RKO (cell line): ENCODE data around the gene EVPL.
"Not testable (repeated sequence)": the region's sequence is repeated elsewhere in the genome, so short reads cannot be mapped to it uniquely, and the experiment has no call there.

Experiments used
- DNase-seq: peaks from one replicate; pipeline ENCODE4 v3.0.0-alpha.2; 2016; ENCODE audit warnings: low spot score

Gene EVPL

DNA sequence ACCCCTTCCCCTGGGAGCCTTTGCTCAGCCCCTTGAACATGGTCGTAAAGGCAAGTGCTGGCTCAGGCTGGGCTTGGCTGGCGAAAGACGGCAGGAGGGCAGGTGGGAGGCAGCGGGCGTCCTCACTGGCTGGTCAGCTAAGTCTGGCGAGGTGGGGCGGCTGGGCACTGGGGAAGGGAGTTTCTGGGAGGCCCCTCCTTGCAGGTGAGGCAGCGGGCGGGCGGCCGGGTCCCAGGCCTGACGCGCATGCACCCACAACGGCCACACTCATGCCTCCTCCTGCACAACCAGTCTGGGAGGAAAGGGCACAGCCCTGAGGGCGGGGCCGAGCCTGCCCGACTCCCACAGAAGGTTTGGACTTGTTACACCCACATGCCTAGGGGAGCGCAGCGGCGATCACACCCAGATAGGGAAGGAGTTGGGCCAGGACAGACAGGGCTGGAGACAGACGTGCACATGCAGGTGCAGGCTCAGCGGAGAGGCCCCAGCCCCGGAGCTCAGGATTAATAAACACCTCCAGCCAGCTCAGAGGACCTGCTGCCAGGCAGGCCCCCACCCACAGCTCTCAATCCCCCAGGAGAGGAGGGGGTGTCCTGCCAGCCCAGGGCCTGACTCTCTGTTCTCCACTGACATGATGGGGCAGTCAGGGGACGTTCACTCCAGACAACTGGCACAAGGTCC is at the start of gene EVPL:
Gene EVPL, minus strand, starts transcription at position 148 of the 681 bp plus-strand sequence. Its CDS starts 108 bp downstream, at position 40.
- peak; percentile 83 for DNase-seq

DNA sequence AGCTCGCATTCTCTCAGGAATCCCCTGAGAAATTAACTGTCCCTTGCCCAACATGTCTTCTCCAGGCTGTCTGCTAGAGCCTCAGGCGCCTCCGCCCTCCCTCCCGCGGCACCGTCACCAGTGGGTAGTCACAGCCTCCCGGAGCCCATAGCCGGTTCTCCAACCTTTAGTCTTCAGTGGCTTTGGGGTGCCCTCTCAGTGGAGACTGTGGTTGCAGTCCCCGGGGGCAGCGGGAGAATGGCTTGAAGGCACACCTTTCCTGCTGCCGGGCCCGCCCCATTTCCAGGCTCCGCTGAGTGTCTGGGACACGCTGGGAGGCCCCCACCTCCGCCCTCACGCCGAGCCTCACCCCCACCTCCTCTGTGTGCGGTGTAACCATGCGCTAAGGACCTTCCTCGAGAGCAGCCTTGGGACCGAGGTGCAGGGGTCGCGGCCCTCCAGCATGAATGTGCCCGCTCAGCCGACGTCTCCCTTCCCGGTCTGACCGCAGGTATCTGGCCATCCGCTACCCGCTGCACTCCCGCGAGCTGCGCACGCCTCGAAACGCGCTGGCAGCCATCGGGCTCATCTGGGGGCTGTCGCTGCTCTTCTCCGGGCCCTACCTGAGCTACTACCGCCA is 49.1 kb upstream of the EVPL start:
- no peak for DNase-seq

DNA sequence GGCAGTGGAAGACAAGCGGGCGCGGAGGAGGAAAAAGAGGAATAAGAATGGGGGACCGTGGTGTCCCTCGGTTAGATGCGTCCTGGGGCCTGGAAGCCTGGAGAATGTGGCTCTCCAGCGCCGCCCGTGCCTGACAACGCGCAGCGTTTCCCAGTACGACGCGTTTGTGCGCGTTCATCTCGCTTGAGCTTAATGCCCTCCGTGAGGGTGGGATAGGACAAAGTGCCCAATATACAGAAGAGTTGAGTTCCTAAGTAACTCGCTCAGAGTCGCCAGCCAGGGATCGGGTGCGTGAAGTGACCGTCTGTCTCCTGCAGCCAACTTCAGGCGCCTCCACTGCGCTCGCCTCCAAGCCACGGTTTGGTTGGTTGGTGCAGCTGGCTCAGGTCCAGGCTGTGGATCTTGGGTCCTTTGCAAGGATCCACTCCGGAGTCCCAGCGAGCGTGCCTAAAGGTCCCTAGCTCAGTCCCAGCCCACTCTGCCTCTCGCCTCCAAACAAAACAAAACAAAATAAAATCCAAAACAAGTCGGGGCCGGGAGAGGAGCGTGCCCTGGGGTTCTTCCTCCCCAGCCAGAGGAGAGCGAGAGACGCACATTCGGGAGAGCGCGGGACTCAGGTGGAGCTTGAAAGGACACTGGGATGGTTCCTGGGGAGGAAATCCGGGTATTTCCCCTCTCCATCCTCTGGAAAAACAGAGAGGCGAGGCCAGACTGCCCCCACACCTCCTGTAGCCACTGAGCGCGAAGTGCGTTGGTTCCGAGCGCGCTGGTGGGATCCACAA is 48.4 kb upstream of the EVPL start:
- no peak for DNase-seq

DNA sequence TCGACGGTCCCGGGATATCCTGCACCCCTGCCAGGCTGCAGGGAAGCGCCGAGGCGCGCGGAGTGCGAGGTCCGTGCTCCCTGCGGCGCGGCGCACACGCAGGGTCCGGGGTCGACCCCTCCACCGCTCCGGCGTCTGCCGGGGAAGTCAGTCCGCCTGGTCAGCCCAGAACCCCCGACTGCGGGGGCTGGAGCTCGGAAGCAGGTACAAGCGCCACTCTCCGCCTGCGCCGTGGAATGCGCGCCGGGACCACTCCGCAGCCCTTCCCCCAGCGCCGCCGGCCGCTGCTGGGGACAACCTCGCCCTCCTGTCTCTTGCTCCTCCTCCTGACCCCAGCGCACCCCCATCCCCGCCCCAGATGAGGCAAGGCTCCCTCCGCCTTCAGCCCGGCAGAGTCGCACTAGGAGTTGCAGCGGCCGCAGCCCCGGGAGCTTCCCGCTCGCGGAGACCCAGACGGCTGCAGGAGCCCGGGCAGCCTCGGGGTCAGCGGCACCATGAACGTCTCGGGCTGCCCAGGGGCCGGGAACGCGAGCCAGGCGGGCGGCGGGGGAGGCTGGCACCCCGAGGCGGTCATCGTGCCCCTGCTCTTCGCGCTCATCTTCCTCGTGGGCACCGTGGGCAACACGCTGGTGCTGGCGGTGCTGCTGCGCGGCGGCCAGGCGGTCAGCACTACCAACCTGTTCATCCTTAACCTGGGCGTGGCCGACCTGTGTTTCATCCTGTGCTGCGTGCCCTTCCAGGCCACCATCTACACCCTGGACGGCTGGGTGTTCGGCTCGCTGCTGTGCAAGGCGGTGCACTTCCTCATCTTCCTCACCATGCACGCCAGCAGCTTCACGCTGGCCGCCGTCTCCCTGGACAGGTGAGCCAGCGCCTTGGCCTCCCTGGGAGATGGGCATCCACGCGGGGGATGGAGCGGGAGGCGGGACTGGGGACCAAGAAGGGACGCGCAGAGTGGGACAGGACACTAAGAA is 47.6 kb upstream of the EVPL start, which contains the start of gene GALR2:
Gene GALR2, plus strand, starts transcription at position 392 of the 974 bp plus-strand sequence. Its CDS starts 103 bp downstream, at position 495.
- DNase-seq, result no peak

DNA sequence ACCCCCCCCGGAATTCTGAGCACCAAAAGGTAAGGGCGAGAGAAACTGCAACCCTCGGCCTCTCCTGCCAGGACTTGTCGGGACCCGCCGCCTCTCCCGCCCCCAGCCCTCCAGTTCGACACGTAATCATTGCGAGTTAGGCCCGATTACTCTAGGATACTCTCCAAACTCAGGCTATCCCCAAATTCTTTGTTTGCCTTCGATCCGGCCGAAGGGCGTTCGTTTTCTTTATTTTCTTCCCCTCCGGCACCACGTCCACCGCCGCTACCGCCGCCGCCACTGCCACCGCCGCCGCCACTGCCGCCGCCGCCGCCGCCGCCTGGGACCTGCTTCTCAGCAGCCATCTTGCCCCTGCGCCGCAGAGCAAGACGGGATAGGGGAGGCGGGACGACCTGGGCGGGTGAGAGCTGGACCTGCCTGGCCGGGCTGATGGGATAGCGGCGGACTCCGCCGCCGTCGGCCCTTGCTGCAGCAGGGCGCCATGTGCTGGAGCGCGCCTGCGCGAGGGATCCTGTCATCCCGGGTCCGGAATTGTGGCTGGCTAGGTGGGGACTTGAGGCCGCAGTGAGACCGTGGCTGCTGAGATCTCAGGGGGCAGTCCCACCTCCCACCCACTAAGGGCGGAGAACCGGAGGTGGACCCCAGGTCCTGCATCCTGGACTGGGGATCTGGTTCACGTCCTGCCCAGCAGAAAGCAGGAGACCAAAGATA is 45.2 kb upstream of the EVPL start, which contains the start of gene SRP68:
Gene SRP68, minus strand, starts transcription at position 370 of the 711 bp plus-strand sequence. Its CDS starts 26 bp downstream, at position 344.
- DNase-seq, result peak; percentile 93

DNA sequence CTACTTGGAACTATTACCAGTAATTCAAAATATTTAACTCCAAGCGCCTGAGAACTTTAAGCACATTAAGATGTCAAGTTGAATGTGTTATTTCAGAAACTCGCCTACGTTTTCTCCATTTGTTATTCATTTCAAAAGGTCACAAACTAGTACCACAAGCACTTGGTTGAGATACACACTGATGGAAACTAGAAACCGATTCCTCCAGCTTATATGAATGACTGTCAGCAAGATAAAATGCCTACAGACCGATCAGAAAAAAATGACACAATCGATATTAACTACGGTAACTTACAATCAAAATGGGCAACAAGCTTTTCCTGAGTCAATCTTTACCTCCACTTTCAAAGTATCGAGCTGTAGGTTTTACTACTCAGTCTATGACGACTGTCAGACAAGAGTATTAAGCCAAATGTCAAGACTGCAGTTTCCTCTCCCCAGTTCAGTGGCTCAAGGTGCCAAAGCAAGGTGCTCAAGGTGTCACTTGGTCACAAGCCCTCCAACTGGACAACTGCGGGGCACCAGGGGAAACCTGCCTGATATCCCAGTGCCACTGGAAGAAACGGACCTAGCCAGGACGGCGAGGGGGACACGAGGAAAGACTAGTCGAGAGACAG is 44.5 kb upstream of the EVPL start:
- peak; percentile 23 for DNase-seq

DNA sequence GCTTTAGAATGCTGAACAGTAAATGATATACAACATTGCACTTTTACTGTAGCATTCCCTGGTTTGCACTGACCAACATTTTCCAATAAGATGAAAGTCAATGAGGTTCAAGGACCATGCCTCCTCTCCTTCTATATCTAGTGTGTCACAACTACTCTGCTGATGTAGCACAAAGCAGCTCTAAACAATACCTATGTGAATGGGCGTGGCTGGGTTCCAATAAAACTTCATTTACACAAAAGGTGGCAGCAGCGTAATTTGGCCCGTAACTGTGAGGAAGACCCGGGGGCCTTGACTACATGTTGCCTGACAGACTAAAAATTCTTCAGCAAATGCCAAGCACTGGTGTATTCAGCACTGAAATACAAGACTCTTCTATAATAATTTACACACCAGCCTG is 38.7 kb upstream of the EVPL start:
- DNase-seq, result no peak

DNA sequence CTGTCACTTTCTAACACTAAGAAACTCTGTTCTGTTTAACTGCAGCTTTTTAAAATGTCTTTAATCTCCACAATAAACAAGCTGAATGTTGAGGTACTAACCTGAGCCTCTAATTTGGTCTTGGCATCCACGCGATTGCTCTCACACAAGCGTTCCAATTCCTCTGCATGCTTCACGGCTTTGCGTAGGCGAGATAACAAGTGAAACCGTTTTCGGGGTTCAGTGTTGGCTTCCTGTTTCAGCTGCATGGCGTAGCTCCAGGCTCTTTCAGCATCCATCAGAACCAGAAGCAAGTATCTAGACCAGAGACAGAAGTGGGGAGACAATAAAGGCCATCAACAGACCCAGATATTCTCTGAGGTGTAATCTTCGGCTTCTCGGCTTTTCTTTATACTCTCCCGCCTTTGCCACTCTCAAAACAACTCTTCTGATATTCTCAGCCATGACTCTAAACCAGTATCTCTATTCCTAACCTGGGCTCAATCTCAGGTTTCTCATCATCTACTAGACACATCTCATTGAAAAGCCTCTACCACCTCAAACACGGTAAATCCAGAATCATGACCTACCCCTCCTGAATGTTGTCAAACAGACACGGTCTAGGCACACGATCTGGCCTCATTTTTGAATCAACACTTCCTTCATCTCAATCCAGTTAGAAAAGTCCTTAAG is 36.9 kb upstream of the EVPL start:
- DNase-seq, result no peak

DNA sequence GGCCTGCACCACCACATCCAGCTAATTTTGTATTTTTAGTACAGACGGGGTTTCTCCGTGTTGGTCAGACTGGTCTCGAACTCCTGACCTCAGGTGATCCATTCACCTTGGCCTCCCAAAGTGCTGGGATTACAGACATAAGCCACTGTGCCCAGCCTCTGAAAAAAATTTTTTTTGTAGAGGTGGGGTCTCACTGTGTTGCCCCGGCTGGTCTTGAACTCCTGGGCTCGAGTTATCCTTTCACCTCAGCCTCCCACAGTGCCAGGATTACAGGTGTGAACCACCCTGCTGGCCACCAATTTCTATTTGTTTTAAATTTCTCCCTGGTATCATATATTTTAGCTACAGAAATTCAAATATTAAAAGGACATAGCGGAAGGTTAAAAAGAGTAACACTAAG is 31.2 kb upstream of the EVPL start:
- not testable (repeated sequence) for DNase-seq

DNA sequence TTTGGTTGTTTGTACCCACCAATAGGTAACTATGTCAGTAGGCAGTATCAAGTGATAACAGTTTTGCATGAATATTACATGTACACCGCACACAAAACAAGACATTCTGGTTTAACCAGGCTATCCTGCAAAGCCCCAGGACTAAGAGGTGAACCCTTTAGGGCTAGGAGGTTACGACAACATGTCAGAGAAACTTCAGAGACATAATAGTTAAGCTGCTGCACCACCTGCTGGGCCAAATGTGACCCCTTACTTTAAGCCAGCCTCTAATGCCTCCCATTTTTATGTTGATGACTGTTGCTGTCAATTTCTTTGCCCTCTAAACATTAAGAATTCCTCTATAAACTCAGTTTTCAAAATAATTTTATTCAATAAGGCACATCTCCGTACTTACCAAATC is 29.8 kb upstream of the EVPL start:
- no peak for DNase-seq

DNA sequence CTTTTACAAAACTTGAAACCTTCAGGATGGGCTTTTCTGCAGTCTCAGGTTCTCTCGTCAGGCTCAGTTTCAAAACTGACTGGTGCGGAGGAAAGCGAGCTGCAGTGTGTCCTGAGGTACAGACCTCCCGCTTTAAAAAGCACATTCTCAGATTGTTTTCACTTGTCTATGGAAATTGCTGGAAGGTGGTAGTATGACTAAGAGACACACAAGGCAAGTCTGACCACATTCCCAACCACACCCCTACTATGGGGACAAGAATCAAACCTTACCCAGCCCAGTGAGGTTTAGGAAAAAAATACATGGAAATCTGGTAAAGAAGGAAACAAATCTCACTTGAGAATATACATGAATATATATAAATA is 27.0 kb upstream of the EVPL start:
- no peak for DNase-seq

DNA sequence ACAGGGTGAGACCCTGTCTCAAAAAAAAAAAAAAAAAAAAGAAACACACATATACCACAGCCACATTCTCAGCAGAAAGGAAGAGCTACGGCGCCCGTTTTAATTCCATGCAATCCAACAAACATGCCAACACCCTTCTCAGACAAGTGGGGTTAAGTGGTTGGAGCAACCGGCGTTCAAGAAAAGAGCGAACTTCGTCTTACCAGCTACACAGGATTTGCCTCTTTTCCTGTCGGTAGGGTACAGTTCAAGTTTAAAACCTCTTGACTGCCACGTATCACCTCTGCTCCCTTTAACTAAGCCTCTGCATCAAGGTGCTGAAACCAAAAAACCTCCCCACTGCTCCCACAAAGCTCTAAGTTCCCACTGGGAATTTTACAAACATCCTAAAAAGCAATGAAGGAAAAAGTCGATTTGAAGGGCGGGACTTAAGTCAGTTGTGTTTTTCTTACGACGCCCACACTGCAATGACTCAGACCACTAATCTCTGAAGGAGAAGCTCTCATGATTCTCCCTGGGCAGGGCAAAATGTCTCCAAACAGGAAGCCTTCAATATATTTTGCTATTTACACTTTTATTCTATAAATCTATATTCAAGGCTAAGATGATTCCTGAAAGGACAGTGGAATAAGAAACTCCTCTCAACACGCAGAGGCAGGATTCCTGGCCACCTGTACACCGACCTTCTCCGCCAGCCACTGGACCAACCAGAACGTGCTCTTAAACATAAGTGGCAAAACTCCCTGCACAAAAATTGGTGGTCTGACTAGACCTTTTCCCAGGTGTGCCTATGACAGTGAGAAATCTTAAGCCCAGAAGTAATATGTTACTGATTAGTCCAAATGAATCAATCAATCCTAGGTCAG is 26.4 kb upstream of the EVPL start:
- DNase-seq, result peak; percentile 63

DNA sequence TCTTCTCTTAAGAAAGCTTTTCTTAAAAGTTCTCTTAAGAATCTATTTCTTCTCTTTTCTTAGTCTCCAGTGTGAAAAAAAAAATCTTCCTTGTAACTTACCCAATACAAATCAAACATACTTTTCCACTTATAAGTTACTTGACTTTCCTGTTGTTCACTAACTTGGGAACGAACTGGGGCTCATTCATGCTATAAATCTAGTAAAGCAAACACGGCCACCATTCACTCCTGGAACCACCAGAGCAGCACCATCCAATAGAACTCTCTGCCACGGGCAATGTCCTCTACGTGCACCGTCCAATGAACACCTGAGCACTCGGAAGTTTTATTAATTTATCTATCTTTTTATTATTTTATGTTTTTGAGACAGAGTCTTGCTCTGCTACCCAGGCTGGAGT is 24.5 kb upstream of the EVPL start:
- DNase-seq, result no peak

DNA sequence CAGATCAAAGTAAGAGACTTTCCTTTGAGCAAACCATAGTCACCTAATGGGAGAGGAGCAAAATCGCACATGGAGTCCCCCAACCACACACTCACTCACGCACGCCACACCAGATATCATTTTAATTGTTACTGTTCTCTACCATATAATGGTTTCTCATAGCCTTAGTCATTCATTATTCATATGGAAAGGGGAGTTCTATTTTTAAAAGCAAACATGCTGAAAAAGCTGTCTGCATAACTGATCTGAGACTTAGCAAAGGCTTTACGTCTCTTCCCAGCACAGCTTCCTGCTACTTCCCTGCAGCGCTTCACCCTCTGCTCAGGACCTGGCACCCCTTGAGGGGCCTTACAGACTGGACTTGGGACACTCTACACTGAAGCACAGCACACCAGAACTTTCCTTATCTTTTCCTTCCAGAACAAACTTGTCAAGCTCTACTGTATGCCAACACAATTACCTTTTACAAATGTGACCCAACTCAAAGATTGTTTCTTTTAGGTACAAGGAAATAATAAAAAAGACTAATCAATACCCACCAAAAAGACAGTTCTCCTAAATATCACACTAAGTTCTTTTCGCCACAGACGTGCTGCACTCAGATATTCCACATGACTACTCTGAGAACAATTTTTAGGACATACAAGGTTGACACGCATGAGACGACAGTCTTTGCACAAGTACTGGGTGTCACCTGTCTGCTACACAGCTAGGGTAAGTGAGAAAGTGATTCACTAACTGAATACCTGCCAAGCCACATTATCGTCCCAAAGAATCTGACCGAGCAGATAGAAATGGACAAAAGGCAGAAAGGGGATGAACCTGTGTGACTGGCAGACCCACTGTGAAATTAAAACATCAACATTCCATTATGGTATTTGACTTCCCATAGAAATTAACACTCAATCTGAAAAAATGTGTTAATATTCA is 23.7 kb upstream of the EVPL start:
- DNase-seq, result no peak

DNA sequence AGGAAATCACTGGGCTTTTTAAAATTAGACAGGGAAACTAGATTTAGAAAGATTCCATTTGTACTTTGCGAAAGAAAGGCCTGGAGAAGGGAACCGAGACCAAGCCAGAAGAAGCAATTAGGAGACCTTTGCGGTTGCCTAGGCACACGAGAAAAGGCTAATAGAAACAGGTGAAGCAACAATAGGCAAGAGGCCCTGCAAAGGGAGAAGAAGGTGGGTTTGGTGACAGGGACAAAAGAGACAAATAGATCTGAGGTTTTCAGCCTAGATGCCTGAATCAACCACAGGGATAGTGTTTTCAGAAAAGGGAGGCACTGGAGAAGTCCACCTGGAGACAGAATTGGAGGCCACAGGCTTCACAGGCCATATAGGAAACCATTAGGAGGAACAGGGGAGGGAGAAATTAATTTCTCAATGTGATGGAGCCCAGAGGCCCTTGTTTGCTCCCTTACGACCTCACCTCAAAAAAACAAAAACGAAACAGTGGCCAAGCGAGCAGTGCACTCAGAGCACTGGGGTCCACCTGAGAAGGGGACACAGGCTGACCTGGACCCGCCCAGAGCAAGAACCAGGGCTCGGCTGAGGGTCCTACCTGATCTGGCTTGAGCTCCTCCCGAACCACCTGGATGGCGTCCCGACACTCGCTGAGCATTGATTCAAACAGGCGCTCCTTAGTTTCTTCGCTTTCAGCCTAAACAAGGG is 22.9 kb upstream of the EVPL start:
- no peak for DNase-seq

DNA sequence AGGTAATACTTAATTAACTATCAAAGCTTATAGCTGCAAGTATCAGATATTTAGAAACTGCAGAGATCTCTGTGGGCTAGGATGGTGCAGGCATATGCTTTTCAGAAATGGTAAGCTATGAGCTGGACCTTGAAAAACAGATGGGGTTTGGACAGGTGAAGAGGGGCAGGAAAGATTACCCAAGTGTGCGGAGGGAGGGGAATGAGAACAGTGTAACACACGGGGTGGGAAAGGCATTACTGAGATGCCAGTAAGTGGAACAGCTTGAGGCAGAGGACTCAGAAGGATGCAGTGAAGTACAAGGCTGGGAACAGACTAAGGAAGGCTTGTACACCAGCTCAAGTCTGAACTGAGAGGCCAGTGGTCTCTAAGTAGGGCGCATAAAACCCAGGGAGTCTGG is 22.1 kb upstream of the EVPL start:
- DNase-seq, result no peak

DNA sequence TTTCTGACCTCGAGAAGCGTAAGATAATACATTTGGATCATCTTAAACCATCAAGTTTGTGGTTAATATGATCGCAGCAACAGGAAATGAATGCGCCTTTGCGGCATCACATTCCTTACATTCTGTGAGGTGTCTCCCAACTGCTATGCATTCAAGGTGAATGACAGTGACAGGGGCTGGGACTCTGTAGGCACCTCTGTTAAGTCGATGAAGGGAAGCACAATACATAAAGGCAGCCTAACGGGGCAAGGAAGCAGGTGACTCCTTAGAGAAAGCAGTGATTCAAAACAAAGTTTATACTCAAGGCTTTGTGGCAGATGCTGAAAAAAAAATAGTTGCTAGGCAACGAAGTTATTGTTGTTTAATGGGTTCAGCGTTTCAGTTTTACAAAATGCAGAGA is 21.6 kb upstream of the EVPL start:
- no peak for DNase-seq
